Right hindlimb (tissue), 1 donor: ENCODE results near the gene CST4.
"Not testable (repeated sequence)": the region's sequence is repeated elsewhere in the genome, so short reads cannot be mapped to it uniquely, and the experiment has no call there.

Source experiments
- DNase-seq: peaks from one replicate; pipeline ENCODE4 v3.0.0-alpha.2; 2018

Gene CST4

DNA sequence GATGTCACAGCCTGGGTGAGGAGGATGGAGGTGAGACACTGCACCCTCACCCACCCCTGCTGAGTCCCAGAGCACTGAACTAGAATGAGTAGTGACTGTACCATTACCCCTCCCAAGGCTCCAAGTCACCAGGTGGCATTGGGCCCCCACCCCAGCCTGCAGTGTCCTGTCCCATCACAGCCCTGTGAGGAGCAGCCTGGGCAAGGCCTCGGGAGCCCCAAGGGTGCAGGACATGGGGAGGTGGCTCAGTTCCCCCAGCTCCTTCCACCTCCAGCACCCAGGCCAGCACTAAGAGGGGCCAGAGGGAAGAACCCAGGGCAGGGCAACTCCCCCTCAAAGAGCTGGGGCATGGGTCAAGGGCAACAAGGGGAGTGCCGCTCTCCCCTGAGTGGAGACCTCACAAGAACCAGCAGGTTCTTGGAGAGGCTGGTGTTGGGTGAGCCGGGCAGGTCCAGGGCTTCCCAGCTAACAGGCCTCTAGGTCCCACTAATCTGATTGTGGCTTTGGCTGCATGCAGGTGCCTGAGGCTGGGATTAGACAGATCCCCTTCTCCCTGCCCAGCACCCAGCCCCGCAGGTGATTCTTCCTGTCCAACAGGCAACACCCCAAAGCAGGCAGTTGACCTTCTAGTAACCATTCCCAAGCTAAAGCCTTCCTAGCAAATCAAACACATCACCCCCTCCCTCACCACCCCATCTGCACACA lies 2.6 kb downstream of the CST4 start:
- no peak for DNase-seq

- DNase-seq = not testable (repeated sequence)
Measured at GRCh38 chr20:23685529-23685896, 3.3 kb downstream of the CST4 start.

DNA sequence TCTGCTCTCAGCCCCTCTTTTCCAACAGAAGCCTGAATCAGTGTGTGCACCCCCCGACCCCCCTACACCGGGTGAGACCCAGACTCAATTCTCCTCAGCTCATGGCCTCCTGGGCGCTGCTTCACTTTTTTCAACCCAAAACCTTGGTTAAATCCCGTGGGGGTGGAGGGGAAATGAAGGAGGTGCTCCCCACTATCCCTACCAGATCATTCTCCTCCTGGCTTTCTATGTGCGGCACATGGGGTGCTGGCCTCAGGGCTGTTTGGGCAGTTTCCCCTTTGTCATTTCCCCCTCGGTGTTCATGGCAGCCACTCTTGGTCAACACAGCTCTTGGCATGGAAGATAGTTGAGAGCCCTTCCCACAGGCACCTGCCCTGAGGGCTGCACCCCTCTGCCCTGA lies 4.6 kb downstream of the CST4 start:
- no peak for DNase-seq

- DNase-seq = no peak
Measured at GRCh38 chr20:23683807-23684206, 5.0 kb downstream of the CST4 start.

- no peak for DNase-seq
Measured at GRCh38 chr20:23683281-23683680, 5.6 kb downstream of the CST4 start.

DNA sequence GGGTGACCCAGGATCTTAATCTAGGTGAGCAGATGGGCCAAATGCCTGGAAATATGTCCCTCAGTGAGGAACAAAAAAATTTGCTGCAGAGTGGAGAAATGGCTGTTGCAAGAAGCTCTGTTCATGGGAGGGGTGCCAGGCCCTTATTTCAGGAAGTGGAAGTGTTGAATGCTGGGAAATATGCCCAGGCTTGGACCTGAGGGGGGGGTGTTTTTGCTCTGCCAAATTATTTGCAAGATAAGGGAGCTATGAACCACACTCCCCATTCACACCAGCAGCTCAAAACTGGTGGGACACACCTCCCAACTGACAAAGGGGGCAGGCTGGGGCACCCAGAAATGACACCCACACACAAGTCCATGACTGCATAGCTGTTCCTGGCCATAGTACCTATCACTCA lies 8.7 kb downstream of the CST4 start:
- no peak for DNase-seq

- no peak for DNase-seq
Measured at GRCh38 chr20:23679133-23680092, 9.4 kb downstream of the CST4 start.

DNA sequence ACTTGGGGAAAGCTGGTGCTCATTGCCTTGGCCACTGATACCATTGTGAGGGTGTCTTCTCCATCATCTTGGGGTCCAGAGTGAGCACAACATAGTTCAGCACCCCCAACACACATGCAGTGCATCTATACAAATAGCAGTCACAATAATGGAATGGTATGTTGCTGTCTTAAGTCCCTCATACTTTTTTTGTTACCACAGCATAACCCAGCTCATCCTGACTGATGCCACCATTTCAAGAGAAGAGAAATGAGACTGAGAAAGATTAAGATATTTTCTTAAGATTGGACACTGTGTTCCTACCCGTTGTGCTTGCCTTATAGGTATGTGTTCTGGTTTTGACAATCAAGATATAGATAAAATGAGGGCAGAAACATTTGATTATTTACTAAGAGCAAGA lies 15.6 kb downstream of the CST4 start:
- DNase-seq = no peak

DNA sequence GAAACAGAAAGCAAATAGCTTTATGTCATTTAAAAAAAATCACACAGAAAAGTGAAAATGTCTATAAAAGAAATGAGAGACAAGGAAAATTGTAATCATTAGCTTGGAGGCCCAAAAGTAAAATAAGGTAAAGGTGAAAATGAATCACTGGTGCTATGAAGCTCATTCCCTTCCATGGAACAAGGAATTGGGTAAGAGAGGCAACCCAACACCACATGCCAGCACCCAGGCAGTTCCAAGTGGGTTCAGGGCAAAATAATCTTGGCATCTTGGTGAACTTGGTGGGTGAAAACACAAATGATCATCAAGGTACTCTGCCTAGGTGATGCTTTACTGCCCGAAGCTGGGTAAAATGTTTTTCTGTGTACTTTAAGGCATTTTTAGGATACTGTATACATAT lies 16.7 kb downstream of the CST4 start:
- DNase-seq = no peak

DNA sequence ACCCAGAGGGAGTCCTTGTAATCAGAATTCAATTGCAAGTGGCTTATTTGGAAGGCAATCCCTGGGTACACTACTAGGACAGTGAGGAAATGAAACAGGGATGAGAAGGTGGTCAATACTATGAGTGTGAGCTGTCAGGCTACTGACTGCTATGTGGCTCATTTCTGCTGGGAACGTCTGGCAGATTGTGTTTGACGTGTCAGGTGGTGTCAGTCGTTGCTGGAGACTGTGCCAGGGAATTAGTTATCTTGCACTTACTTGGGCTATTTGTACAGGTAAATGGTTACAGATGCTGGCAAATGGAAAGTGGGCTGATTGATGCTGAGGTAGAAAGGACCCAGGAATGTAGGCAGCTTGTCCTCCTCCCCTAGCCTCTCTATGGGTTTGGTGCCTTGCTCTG lies 17.4 kb downstream of the CST4 start:
- no peak for DNase-seq

DNA sequence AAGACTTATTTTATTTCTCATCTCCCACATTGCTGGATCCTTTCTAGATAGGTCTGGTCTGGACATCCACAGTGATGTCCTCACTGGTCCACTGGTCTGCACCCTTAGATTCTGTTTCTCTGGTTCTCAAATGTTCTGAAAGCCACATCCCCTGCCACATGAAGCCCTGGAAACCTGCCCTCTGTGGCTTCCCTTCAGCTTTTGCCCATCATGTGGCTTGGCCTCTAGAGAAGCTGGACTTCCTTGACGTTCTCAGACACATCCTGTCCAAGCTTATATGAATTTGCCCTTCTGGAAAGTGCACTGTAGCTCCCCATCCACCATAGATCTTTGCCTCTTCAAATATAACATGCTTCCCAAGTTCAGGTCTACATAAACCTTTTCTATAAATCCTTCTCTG lies 18.5 kb downstream of the CST4 start:
- DNase-seq = no peak

DNA sequence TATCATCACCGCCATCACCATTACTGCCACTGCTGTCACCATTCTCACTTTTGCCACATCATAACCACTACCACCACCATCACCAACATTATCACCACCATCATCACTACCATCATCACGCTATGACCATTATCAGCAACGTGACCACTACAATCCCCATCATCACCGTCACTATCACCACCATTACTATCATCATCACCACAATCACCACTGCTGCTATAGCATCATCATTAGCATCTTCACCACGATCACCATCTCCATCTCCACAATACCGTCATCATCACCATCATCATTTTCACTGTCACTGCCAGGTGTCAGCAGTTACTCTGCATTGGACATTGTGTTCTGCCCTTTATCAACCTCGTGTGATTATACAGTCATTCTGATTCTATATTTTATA lies 19.0 kb downstream of the CST4 start:
- no peak for DNase-seq

GRCh38 chr20:23669327-23669726 lies 19.5 kb downstream of the CST4 start:
- no peak for DNase-seq

- DNase-seq = no peak
Measured at GRCh38 chr20:23668477-23668951, 20.3 kb downstream of the CST4 start.

- no peak for DNase-seq
Measured at GRCh38 chr20:23667666-23668065, 21.2 kb downstream of the CST4 start.

GRCh38 chr20:23666698-23667097 lies 22.1 kb downstream of the CST4 start:
- no peak for DNase-seq

- DNase-seq = no peak
Measured at GRCh38 chr20:23666189-23666588, 22.6 kb downstream of the CST4 start.

GRCh38 chr20:23664954-23665353 lies 23.9 kb downstream of the CST4 start:
- no peak for DNase-seq

GRCh38 chr20:23664046-23664445 lies 24.8 kb downstream of the CST4 start:
- DNase-seq = not testable (repeated sequence)

DNA sequence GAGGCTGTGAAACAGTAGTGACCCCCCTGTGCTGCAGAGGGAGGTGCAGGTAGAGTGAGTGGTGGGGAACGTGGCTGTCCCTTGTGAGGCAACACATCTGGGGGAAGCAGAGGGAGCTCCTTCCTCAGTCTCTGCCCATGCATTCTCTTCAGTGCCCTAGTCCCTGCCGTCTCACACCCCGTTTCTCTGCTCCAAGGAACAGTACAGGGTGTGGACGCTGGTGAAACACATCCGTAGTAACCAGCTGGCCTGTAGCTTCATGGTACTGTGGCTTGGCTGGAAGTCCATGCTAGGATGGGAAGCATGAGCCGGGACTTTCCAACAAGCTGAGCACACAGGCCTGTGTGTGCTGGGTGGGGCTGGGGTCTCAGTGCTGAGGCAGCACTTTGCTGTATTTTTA lies 25.7 kb downstream of the CST4 start:
- DNase-seq = no peak

DNA sequence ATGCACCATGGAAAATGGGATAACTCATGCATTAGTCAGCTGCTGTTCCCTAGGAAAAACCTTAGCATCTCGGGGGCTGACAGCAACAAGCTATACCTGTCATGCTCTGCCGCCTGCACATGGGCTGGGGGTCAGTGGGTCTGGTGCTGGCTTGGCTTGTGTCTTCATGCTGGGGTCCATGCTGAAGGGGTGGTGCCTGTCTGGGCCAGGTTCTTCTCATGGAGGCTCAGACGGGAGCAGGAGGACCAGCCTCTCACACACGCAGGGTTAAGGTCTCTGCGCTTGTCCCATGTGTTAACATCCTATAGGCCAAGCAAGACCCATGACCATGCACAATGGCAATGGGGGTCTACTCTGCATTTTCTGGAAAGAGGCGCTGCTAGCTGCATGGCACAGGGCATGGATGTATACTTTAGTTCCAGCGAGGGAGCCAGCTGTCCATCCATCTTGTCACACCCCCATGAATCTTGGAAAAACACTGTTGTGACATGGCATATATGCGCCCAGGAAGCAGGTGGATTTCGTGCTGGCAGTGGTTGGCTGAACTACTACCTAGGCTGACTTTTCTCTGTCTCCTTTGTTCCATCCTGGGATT lies 26.5 kb downstream of the CST4 start:
- no peak for DNase-seq

- no peak for DNase-seq
Measured at GRCh38 chr20:23661002-23661429, 27.8 kb downstream of the CST4 start.

DNA sequence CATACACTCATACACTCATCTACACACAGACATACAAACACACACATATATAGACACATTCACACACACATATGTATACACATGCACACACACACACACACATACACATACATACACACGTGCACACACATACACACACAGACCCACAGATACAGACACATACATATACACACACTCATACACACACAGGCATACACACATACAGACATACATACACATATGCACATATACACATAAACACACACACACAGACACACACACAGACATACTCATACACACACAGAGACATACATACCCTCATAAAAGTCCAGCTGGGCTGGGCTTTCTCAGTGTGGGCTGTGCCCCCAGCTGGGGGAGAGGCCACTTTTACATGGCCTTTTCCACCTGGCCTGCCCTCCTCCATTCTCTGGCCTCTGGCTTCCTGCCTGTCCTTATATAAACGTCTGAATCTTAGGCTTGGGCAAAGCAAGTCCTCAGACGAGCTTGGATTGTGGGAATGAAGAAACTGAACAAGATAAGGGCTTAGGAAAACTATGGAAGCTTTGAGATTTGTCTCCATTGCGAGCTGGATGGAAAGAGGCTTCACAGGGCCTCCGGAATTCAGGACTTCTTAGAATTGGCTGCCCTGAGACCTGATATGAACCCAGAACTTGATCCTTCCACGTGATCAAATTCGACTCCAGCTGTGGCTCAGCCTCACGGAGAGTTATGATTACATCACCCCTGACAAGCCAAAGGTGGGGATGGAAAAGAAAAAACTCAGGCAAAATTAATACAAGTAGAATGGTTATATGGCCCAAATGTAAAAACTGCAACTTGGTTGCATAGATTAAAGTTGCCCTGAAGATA lies 28.6 kb downstream of the CST4 start:
- no peak for DNase-seq
